Measurements from ENCODE around the gene FAM228B.
A peak's percentile ranks its signal among the peaks of the same experiment; 100 is the strongest.
"Not testable (repeated sequence)": the region's sequence is repeated elsewhere in the genome, so short reads cannot be mapped to it uniquely, and the experiment has no call there.

Gene FAM228B

GRCh38 chr2:24123195-24123921, at the start of gene FAM228B, which contains the start of gene PFN4:
TSS of gene FAM228B (plus strand) at chr2:24123469. CDS start at chr2:24124362, 893 bp downstream.
TSS of gene PFN4 (minus strand) at chr2:24123334. CDS start at chr2:24122535, 799 bp downstream.
- peak; percentile 20 to 30 for DNase-seq (ENCODE audit: low read depth in 2 of 2)

GRCh38 chr2:24073816-24074215, 49.5 kb upstream of the FAM228B start:
- DNase-seq (ENCODE audit: low read depth in 2 of 2), result no peak

- no peak for DNase-seq (ENCODE audit: low read depth in 2 of 2)
These were observed 48.0 kb upstream of the FAM228B start for GRCh38 chr2:24075259-24075658.

- DNase-seq (ENCODE audit: low read depth in 2 of 2), result peak; percentile 98 to 100
These were observed 47.1 kb upstream of the FAM228B start, which contains the start of gene SF3B6 for GRCh38 chr2:24075915-24076848. TSS of gene SF3B6 (minus strand) at chr2:24076326. CDS start at chr2:24076229, 97 bp downstream.

GRCh38 chr2:24076849-24077534, 46.3 kb upstream of the FAM228B start:
- no peak for DNase-seq (ENCODE audit: low read depth in 2 of 2)

- no peak for DNase-seq (ENCODE audit: low read depth in 2 of 2)
These were observed 45.8 kb upstream of the FAM228B start for GRCh38 chr2:24077535-24077877.

GRCh38 chr2:24077879-24078278, 45.4 kb upstream of the FAM228B start:
- DNase-seq (ENCODE audit: low read depth in 2 of 2), result no peak

- DNase-seq (ENCODE audit: low read depth in 2 of 2), result no peak
These were observed 42.6 kb upstream of the FAM228B start for GRCh38 chr2:24080701-24081100.

GRCh38 chr2:24082787-24083566, 40.3 kb upstream of the FAM228B start:
- no peak for DNase-seq (ENCODE audit: low read depth in 2 of 2)

- DNase-seq (ENCODE audit: low read depth in 2 of 2), result no peak
These were observed 39.5 kb upstream of the FAM228B start for GRCh38 chr2:24083567-24084385.

GRCh38 chr2:24084386-24085199, 38.7 kb upstream of the FAM228B start, which contains the start of gene TP53I3:
TSS of gene TP53I3 (minus strand) at chr2:24084834. CDS start at chr2:24084326, 508 bp downstream.
- DNase-seq (ENCODE audit: low read depth in 2 of 2), result peak; percentile 53 to 65

- no peak for DNase-seq (ENCODE audit: low read depth in 2 of 2)
These were observed 38.1 kb upstream of the FAM228B start for GRCh38 chr2:24085200-24085489.

- no peak for DNase-seq (ENCODE audit: low read depth in 2 of 2)
These were observed 37.0 kb upstream of the FAM228B start for GRCh38 chr2:24086241-24086640.

GRCh38 chr2:24087032-24087431, 36.2 kb upstream of the FAM228B start:
- DNase-seq (ENCODE audit: low read depth in 2 of 2), result no peak

GRCh38 chr2:24088821-24089359, 34.4 kb upstream of the FAM228B start:
- no peak for DNase-seq (ENCODE audit: low read depth in 2 of 2)

- not testable (repeated sequence) for DNase-seq (ENCODE audit: low read depth in 2 of 2)
These were observed 30.0 kb upstream of the FAM228B start for GRCh38 chr2:24093270-24093669.

GRCh38 chr2:24095171-24095677, 28.0 kb upstream of the FAM228B start:
- DNase-seq (ENCODE audit: low read depth in 2 of 2), result not testable (repeated sequence)

GRCh38 chr2:24100732-24101131, 22.5 kb upstream of the FAM228B start:
- DNase-seq (ENCODE audit: low read depth in 2 of 2), result not testable (repeated sequence)

- DNase-seq (ENCODE audit: low read depth in 2 of 2), result no peak
These were observed 21.3 kb upstream of the FAM228B start for GRCh38 chr2:24101992-24102391.
